HCT116 (cell line): ENCODE measurements around the gene TMEM42. TPM values are rescaled to one million over a fixed set of nuclear protein-coding genes. Genes with fewer than 3 reads are reported as not detected.

Source experiments
- ATAC-seq: fragments of 200-7000 bp; cut with Tn5 transposase; 2 replicates; pipeline ENCODE4 v1.9.1; 2020; ENCODE audit warnings: mild to moderate bottlenecking, moderate library complexity
- BruUV-seq: library from RNA; stranded (reverse); fragments of 400-500 nt; replicated peaks from 2 replicates; lab custom pipeline; 2021; lab: Mats Ljungman, UMichigan
- CTCF ChIA-PET: fragments of 300-600 bp; sonication (Branson Sonifier 250); formaldehyde crosslinking; loops from one replicate; lab custom pipeline; 2021; ENCODE audit warnings: antibody characterized with exemption; lab: Charles Lee
- POLR2A ChIA-PET: fragments of 300-600, 350-600 bp; sonication (Branson Sonifier 250); formaldehyde crosslinking; loops from one replicate; lab custom pipeline; 2021; ENCODE audit warnings: antibody characterized with exemption; lab: Charles Lee
- RAD21 ChIA-PET, 2 experiments: fragments of 300-600 bp; sonication (Branson Sonifier 250); formaldehyde crosslinking; loops; one replicate each; lab custom pipeline; 2023; ENCODE audit warnings: low total read pairs in 2 of 2; ENCODE audit not compliant: uncharacterized antibody in 2 of 2, unreplicated experiment in 2 of 2, low non-redundant PET in 1 of 2; lab: Charles Lee
- DNase-seq: peaks from one replicate; pipeline ENCODE4 v3.0.0-alpha.2; 2010; ENCODE audit warnings: low read depth, low spot score
- H2AFZ ChIP-seq: fragments of 200-600 bp; shearing (Covaris generic), sonication (generic); 2 replicates; pipeline ENCODE4 v1.6.1; 2017; ENCODE audit warnings: low read depth, mixed run types, mixed read lengths, antibody characterized with exemption, low read length; ENCODE audit not compliant: poor library complexity, severe bottlenecking
- H3K27ac ChIP-seq: 2 replicates; pipeline ENCODE4 v1.5.1; 2012; ENCODE audit warnings: low read depth, low read length
- H3K27me3 ChIP-seq: fragments of 200-600 bp; sonication (generic); 2 replicates; pipeline ENCODE4 v1.6.1; 2016; ENCODE audit warnings: mixed run types, low read length, mixed read lengths; ENCODE audit not compliant: insufficient read depth
- H3K36me3 ChIP-seq, 2 experiments: fragments of 200-500 bp in 1 of 2; fragments of 200-600 bp in 1 of 2; sonication (Bioruptor generic) in 1 of 2; sonication (generic) in 1 of 2; 2 replicates each; pipeline versions ENCODE4 v1.5.1 to v1.6.1; 2014 to 2016; ENCODE audit warnings: low read length in 2 of 2, inconsistent platforms in 1 of 2, mixed read lengths in 1 of 2, mixed run types in 1 of 2; ENCODE audit not compliant: insufficient read depth in 2 of 2, control insufficient read depth in 1 of 2
- H3K4me1 ChIP-seq, 2 experiments: fragments of 200-600 bp in 1 of 2; sonication (generic) in 1 of 2; 2 replicates each; pipeline versions ENCODE4 v1.5.1 to v1.6.1; 2012 to 2017; ENCODE audit warnings: low read length in 2 of 2, inconsistent platforms in 1 of 2, mild to moderate bottlenecking in 1 of 2, mixed read lengths in 1 of 2, mixed run types in 1 of 2, moderate library complexity in 1 of 2; ENCODE audit not compliant: insufficient read depth in 2 of 2, control insufficient read depth in 1 of 2
- H3K4me2 ChIP-seq: fragments of 200-600 bp; sonication (generic); 2 replicates; pipeline ENCODE4 v1.6.1; 2017; ENCODE audit warnings: mixed run types, low read length, mixed read lengths
- H3K4me3 ChIP-seq, 2 experiments: fragments of 200-600 bp in 1 of 2; sonication (generic) in 1 of 2; replicated peaks in 1 of 2; 2 replicates each; pipeline ENCODE4 v1.5.1; 2011 to 2016; ENCODE audit warnings: low read length in 2 of 2, control low read depth in 1 of 2, low read depth in 1 of 2, mild to moderate bottlenecking in 1 of 2, mixed read lengths in 1 of 2, mixed run types in 1 of 2
- H3K79me2 ChIP-seq: fragments of 200-600 bp; sonication (generic); 2 replicates; pipeline ENCODE4 v1.6.1; 2017; ENCODE audit warnings: mild to moderate bottlenecking, mixed run types, low read length, moderate library complexity, mixed read lengths; ENCODE audit not compliant: insufficient read depth
- H3K9ac ChIP-seq: fragments of 200-600 bp; sonication (generic); 2 replicates; pipeline ENCODE4 v1.6.1; 2016; ENCODE audit warnings: low read length, mixed read lengths
- H3K9me2 ChIP-seq: fragments of 200-600 bp; sonication (generic), shearing (Covaris generic); 2 replicates; pipeline ENCODE4 v1.6.1; 2017; ENCODE audit warnings: mixed run types, mild to moderate bottlenecking, moderate library complexity; ENCODE audit not compliant: insufficient read depth
- H3K9me3 ChIP-seq, 2 experiments: fragments of 200-500 bp in 1 of 2; fragments of 200-600 bp in 1 of 2; sonication (Bioruptor generic) in 1 of 2; sonication (generic) in 1 of 2; 2 replicates each; pipeline ENCODE4 v1.6.1; 2014 to 2017; ENCODE audit warnings: low read length in 2 of 2, mixed read lengths in 2 of 2, inconsistent platforms in 1 of 2, low read depth in 1 of 2, mild to moderate bottlenecking in 1 of 2, mixed run types in 1 of 2, moderate library complexity in 1 of 2; ENCODE audit not compliant: control insufficient read depth in 1 of 2, insufficient read depth in 1 of 2
- H4K20me1 ChIP-seq: fragments of 200-600 bp; sonication (generic), shearing (Covaris generic); 2 replicates; pipeline ENCODE4 v1.6.1; 2017; ENCODE audit warnings: mixed run types, mild to moderate bottlenecking, moderate library complexity; ENCODE audit not compliant: insufficient read depth
- EGR1 ChIP-seq: IDR thresholded peaks from 2 replicates; pipeline ENCODE4 v1.6.1; 2012; ENCODE audit warnings: low read depth
- FOSL1 ChIP-seq: IDR thresholded peaks from 2 replicates; pipeline ENCODE4 v1.6.1; 2012; ENCODE audit warnings: low read depth
- JUND ChIP-seq: IDR thresholded peaks from 2 replicates; pipeline ENCODE4 v1.6.1; 2012
- POLR2A ChIP-seq: IDR thresholded peaks from 2 replicates; pipeline ENCODE4 v1.7.0; 2011; ENCODE audit warnings: borderline replicate concordance; ENCODE audit not compliant: insufficient read depth, insufficient read length; ENCODE audit errors: extremely low read depth
- ZFX ChIP-seq: fragments of 450-650 bp; IDR thresholded peaks from 2 replicates; pipeline ENCODE4 v1.6.1; 2017
- intact Hi-C: fragments of 100-400 bp; cut with micrococcal nuclease; formaldehyde crosslinking; loops from 2 replicates; pipeline ENCODE4 v1.10.0; 2022
- total RNA-seq: library from RNA; stranded (reverse); gene quantifications from one replicate; pipeline ENCODE4 v1.2.1, GENCODE V29; 2021; ENCODE audit not compliant: unreplicated experiment
- TF ChIP-seq, protein P1 (sequence below): IDR thresholded peaks from 2 replicates; pipeline ENCODE4 v1.6.1; 2012

The TMEM42 gene
- total RNA-seq, 1 experiment from 2014 or later: 13.9 TPM

DNA sequence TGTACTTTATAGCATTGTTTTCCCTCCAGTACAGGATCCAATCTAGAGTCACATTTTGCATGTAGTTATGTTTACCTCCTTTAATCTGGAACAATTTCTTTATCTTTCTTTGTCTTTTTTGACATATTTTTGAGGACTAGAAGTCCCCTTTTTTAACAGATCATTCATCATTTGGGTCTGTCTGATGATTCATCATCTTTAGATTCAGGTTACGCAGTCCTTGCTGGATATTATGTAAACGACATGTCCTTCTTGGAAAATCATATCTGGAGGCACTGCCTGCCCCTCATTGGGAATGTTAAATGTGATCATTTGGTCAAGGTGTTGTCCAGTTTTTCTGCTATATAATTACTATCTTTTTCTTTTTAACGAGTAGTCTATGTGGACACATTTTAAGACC is 31.0 kb downstream of the TMEM42 start:
- CTCF ChIA-PET: no interaction called here

DNA sequence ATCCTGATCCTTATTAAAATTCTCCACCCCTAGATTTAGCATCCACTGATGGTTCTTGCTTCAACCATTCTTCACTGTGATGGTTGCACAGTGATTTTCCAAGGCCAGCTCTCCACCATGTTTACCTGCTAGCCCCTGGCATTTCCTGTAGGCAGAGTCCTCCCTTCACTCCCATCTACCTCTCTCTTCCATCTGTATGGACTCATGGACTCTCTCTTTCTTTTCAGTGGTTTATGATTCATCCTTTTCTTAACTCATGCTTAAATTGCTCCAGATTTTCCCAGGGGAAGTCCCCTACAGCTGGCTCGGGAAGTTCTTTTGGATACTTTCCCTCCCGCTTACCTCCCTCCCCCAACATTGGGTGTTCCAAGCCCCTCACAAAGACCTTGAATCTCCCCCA is 31.4 kb downstream of the TMEM42 start:
- no peak for DNase-seq

More for the DNA sequence above, 31.0 kb downstream of the TMEM42 start:
- Histone ChIP-seq H3K9ac (no peak overlapping the region), H3K4me1 (peaks cover 0 to 8% of the 10 kb centered on the region in 2 experiments; a peak in 1 of 4 replicates), H3K4me3 (no peak overlapping the region), H3K9me3 (no peaks in the 10 kb centered on the region), H3K27me3 (no peaks in the 10 kb centered on the region), H3K4me2 (no peak overlapping the region), H3K27ac (no peak overlapping the region), H3K9me2 (no peaks in the 10 kb centered on the region), H4K20me1 (no peaks in the 10 kb centered on the region), H3K36me3 (no peaks in the 10 kb centered on the region), H2AFZ (no peak overlapping the region), H3K79me2 (no peaks in the 10 kb centered on the region)
- ChIA-PET RAD21 (no interaction called here), POLR2A (no interaction called here)
- DNase-seq (no peak), ATAC-seq (no peak)
- intact Hi-C loops: no loop called here
- TF ChIP-seq ZFX: no peak
- no peak for TF ChIP-seq FOSL1
- no peak for TF ChIP-seq EGR1
- TF ChIP-seq JUND: no peak
- no TSS peak for BruUV-seq

More for the DNA sequence above, 31.4 kb downstream of the TMEM42 start:
- Histone ChIP-seq H2AFZ (no peak overlapping the region), H3K36me3 (no peaks in the 10 kb centered on the region), H3K4me1 (peaks cover 0 to 8% of the 10 kb centered on the region in 2 experiments; a peak in 1 of 4 replicates), H3K9me2 (no peaks in the 10 kb centered on the region), H3K27ac (no peak overlapping the region), H3K4me2 (no peak overlapping the region), H3K27me3 (no peaks in the 10 kb centered on the region), H3K79me2 (no peaks in the 10 kb centered on the region), H3K4me3 (no peak overlapping the region), H3K9ac (no peak overlapping the region), H4K20me1 (no peaks in the 10 kb centered on the region), H3K9me3 (no peaks in the 10 kb centered on the region)
- no TSS peak for BruUV-seq
- ChIA-PET POLR2A (no interaction called here), CTCF (no interaction called here), RAD21 (no interaction called here)
- ATAC-seq: no peak
- intact Hi-C loops: no loop called here
- TF ChIP-seq POLR2A: no peak
- TF ChIP-seq, protein P1, sequence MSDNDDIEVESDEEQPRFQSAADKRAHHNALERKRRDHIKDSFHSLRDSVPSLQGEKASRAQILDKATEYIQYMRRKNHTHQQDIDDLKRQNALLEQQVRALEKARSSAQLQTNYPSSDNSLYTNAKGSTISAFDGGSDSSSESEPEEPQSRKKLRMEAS: no peak
